BJ (cell line): ENCODE data around the gene AIPL1. TPM values are rescaled to one million over a fixed set of nuclear protein-coding genes. Genes with fewer than 3 reads are reported as not detected.

Source experiments
- CTCF ChIA-PET: fragments of 350-600 bp; formaldehyde crosslinking; extraction: SDS; loops from one replicate; lab custom pipeline; 2021; ENCODE audit warnings: antibody characterized with exemption, inconsistent platforms; lab: Yijun Ruan, JAX
- POLR2A ChIA-PET: fragments of 300-600 bp; sonication (Branson Sonifier 250); formaldehyde crosslinking; extraction: SDS; loops from one replicate; lab custom pipeline; 2021; ENCODE audit warnings: antibody characterized with exemption; lab: Charles Lee
- DNase-seq: peaks from one replicate; pipeline ENCODE4 v3.0.0-alpha.2; 2011; ENCODE audit warnings: low read depth
- H3K27me3 ChIP-seq: 2 replicates; pipeline ENCODE4 v1.6.0; 2011; ENCODE audit warnings: low read length; ENCODE audit not compliant: control insufficient read depth, insufficient read depth
- H3K36me3 ChIP-seq: 2 replicates; pipeline ENCODE4 v1.5.1; 2011; ENCODE audit warnings: low read length; ENCODE audit not compliant: control insufficient read depth, insufficient read depth
- H3K4me3 ChIP-seq: 2 replicates; pipeline ENCODE4 v1.5.1; 2011; ENCODE audit warnings: low read depth, mild to moderate bottlenecking, control low read depth, low read length
- CTCF ChIP-seq: IDR thresholded peaks from 2 replicates; pipeline ENCODE4 v1.5.1; 2011; ENCODE audit warnings: low read depth, mild to moderate bottlenecking, control low read depth, inconsistent platforms, low read length, moderate library complexity; ENCODE audit not compliant: insufficient read depth
- polyA plus RNA-seq: library from polyadenylated mRNA; depleted of rRNA; stranded (reverse); fragments of >200 nt; gene quantifications from 2 replicates; pipeline ENCODE4 v1.2.3, GENCODE V29; 2011

Gene AIPL1
- polyA plus RNA-seq, 1 experiment: not detected

GRCh38 chr17:6475411-6475810 is 40.5 kb upstream of the AIPL1 start:
- Histone ChIP-seq H3K27me3 (no peaks in the 10 kb centered on the region; the same call in 1 of the 2 replicates), H3K4me3 (no peak overlapping the region), H3K36me3 (no peaks in the 10 kb centered on the region)
- ChIA-PET CTCF (interaction anchor here (0.9 to 1.2 kb wide), 3 partner anchors 14 to 173 kb away, joined by 3 to 5 read pairs (median 4); no protein-coding TSS in a partner anchor), POLR2A (no interaction called here)
- TF ChIP-seq CTCF: no peak
- DNase-seq: no peak

DNA sequence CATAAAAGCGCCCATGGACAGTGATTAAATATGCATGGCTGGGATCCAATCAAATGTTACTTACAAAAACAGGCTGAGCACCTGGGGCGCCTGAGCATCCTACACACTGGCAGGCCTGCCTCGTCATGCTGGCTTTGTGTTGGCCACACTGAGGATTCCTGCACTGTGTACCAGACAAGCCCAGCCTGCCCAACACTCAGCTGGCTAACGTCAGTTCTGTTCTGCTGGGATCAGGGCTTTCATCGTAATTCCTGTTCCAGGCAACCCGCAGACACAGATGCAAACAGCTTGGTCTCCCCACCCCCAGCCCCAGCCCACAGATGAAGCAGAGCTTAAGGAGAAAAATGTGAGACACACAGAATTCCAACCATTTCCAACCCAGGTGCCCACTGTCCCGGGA is 40.0 kb upstream of the AIPL1 start:
- Histone ChIP-seq H3K27me3 (no peaks in the 10 kb centered on the region; the same call in 1 of the 2 replicates), H3K36me3 (no peaks in the 10 kb centered on the region), H3K4me3 (no peak overlapping the region)
- ChIA-PET POLR2A (no interaction called here), CTCF (no interaction called here)
- TF ChIP-seq CTCF: no peak
- no peak for DNase-seq

DNA sequence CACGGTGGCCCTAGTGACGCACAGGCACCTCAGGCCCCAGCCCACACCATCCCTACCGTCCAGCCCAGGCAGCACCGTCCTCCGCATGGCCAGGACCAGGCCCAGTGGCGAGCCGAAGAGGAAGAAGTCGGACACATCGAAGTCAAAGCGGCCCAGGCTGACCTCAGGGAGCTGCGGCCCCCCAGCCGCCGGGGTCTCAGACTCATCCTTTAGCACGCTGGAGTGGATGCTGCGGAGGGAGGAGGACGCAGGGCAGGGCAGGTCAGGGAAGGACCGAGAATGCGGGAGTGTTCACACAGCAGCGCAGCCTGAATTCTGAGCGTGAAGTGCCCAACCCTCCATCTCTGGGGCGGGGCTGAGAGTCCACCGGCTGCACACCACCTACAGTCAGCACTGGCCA is 39.5 kb upstream of the AIPL1 start:
- TF ChIP-seq CTCF: no peak
- ChIA-PET CTCF (interaction anchor here (1.3 to 2.9 kb wide), 7 partner anchors 8 to 114 kb away, joined by 4 to 20 read pairs (median 6); no protein-coding TSS in a partner anchor), POLR2A (no interaction called here)
- DNase-seq: no peak
- no peaks in the 10 kb centered on the region; the same call in 1 of the 2 replicates for H3K27me3 ChIP-seq
- H3K36me3 ChIP-seq: no peaks in the 10 kb centered on the region
- H3K4me3 ChIP-seq: no peak overlapping the region

DNA sequence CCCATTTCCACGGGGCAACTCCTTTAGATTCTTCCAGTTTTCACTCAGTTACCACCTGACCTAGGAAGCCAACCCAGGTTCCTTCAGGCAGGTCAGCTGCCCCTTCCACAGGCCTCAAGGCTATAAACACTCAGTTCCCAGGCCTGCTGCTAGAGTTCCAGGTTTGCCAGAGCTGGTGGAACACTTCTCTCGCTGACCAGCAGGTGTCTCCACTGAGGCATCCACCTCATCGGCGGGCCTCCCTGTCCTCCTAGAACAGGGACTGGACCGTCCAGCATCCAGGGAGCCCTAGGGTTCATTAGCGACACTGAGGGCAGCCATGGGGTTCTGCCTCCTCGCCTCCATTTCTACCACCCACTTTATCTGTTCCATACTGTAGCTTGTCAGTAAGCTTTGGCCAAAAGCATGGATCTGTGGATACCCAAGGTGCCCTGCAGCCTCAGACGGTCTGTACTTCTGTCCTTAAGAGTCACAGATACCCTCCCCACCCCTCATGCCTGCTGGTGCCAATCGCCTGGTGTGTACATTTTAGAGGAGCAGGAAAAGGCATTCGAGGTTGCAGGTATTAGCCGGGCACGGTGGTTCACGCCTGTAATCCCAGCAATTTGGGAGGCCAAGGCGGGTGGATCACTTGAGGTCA is 38.3 kb upstream of the AIPL1 start:
- no peak for DNase-seq
- no peaks in the 10 kb centered on the region for H3K27me3 ChIP-seq
- ChIA-PET CTCF (interaction anchor here (0.6 to 3.8 kb wide), 52 partner anchors 9 to 1721 kb away, joined by 3 to 27 read pairs (median 4); partner anchors contain the start of gene KIAA0753), POLR2A (interaction anchor here (0.5 kb wide), 1 partner anchor 1037 kb away, joined by 3 read pairs; no protein-coding TSS in a partner anchor)
- no peak overlapping the region for H3K4me3 ChIP-seq
- H3K36me3 ChIP-seq: no peaks in the 10 kb centered on the region
- TF ChIP-seq CTCF: peak; percentile 98

GRCh38 chr17:6472517-6472916 is 37.6 kb upstream of the AIPL1 start:
- H3K27me3 ChIP-seq: no peaks in the 10 kb centered on the region
- POLR2A ChIA-PET: interaction anchor here (0.5 kb wide), 1 partner anchor 1036 kb away, joined by 3 read pairs; no protein-coding TSS in a partner anchor
- no peak for DNase-seq

More at GRCh38 chr17:6472517-6472916, 37.6 kb upstream of the AIPL1 start:
- Histone ChIP-seq H3K4me3 (no peak overlapping the region), H3K36me3 (no peaks in the 10 kb centered on the region)
- CTCF ChIA-PET: interaction anchor here (0.6 to 3.8 kb wide), 46 partner anchors 8 to 194 kb away, joined by 3 to 27 read pairs (median 4); partner anchors contain the start of gene KIAA0753
- no peak for TF ChIP-seq CTCF
